HG03354 (cell line): ENCODE results near the gene NID1.

Source experiments
- ATAC-seq: cut with Tn5 transposase; IDR thresholded peaks from one replicate; pipeline ENCODE4 v1.9.1; 2021; ENCODE audit warnings: mild to moderate bottlenecking; ENCODE audit not compliant: unreplicated experiment, poor library complexity, severe bottlenecking

The NID1 gene

GRCh38 chr1:236064674-236065508 is at the start of gene NID1:
Gene NID1, minus strand, starts transcription at chr1:236065090. Its CDS starts 11 bp downstream, at chr1:236065079.
- peak; percentile 35 for ATAC-seq

- ATAC-seq, result no peak
Observed at GRCh38 chr1:236114076-236114747, 49.3 kb upstream of the NID1 start.

GRCh38 chr1:236113324-236114032 is 48.6 kb upstream of the NID1 start:
- ATAC-seq, result no peak

- no peak for ATAC-seq
Observed at GRCh38 chr1:236112332-236112627, 47.4 kb upstream of the NID1 start.

- no peak for ATAC-seq
Observed at GRCh38 chr1:236111527-236112331, 46.8 kb upstream of the NID1 start.

- no peak for ATAC-seq
Observed at GRCh38 chr1:236110137-236110536, 45.2 kb upstream of the NID1 start.

GRCh38 chr1:236108027-236108648 is 43.2 kb upstream of the NID1 start:
- no peak for ATAC-seq

- no peak for ATAC-seq
Observed at GRCh38 chr1:236107121-236107907, 42.4 kb upstream of the NID1 start.

GRCh38 chr1:236103646-236104218 is 38.8 kb upstream of the NID1 start:
- peak; percentile 68 for ATAC-seq

- no peak for ATAC-seq
Observed at GRCh38 chr1:236103059-236103458, 38.2 kb upstream of the NID1 start.

- no peak for ATAC-seq
Observed at GRCh38 chr1:236102611-236103010, 37.7 kb upstream of the NID1 start.

- no peak for ATAC-seq
Observed at GRCh38 chr1:236101233-236102200, 36.6 kb upstream of the NID1 start.

- ATAC-seq, result no peak
Observed at GRCh38 chr1:236100799-236101198, 35.9 kb upstream of the NID1 start.

GRCh38 chr1:236099355-236099974 is 34.6 kb upstream of the NID1 start:
- no peak for ATAC-seq

- no peak for ATAC-seq
Observed at GRCh38 chr1:236098267-236098666, 33.4 kb upstream of the NID1 start.

- ATAC-seq, result peak; percentile 53
Observed at GRCh38 chr1:236096660-236097482, 32.0 kb upstream of the NID1 start.
